Muscle layer of colon (tissue), 2 donors: ENCODE measurements around the gene STK17A.
"Not testable (repeated sequence)": the region's sequence is repeated elsewhere in the genome, so short reads cannot be mapped to it uniquely, and the experiment has no call there.

Source experiments
- H3K27ac ChIP-seq: one replicate; pipeline ENCODE4 v1.7.0; 2013; ENCODE audit warnings: low read depth, mild to moderate bottlenecking, low read length, moderate library complexity
- H3K27me3 ChIP-seq, 2 donors: one replicate each; pipeline ENCODE4 v1.7.0; 2013; ENCODE audit warnings: low read length in 2 of 2, mild to moderate bottlenecking in 2 of 2; ENCODE audit not compliant: insufficient read depth in 2 of 2, control insufficient read depth in 1 of 2
- H3K36me3 ChIP-seq: one replicate; pipeline ENCODE4 v1.7.0; 2013; ENCODE audit warnings: mild to moderate bottlenecking, low read length; ENCODE audit not compliant: insufficient read depth
- H3K4me1 ChIP-seq: one replicate; pipeline ENCODE4 v1.7.0; 2013; ENCODE audit warnings: mild to moderate bottlenecking, low read length; ENCODE audit not compliant: insufficient read depth
- H3K4me3 ChIP-seq, 2 donors: one replicate each; pipeline ENCODE4 v1.7.0; 2013; ENCODE audit warnings: low read length in 2 of 2, low read depth in 1 of 2, mild to moderate bottlenecking in 1 of 2, moderate library complexity in 1 of 2
- H3K9ac ChIP-seq: one replicate; pipeline ENCODE4 v1.7.0; 2013; ENCODE audit warnings: low read length
- H3K9me3 ChIP-seq: one replicate; pipeline ENCODE4 v1.7.0; 2013; ENCODE audit warnings: mild to moderate bottlenecking, low read length
- donor health status: abdominal sarcoma.
- donor health status: Adenocarcinoma of cecum.

STK17A gene

DNA sequence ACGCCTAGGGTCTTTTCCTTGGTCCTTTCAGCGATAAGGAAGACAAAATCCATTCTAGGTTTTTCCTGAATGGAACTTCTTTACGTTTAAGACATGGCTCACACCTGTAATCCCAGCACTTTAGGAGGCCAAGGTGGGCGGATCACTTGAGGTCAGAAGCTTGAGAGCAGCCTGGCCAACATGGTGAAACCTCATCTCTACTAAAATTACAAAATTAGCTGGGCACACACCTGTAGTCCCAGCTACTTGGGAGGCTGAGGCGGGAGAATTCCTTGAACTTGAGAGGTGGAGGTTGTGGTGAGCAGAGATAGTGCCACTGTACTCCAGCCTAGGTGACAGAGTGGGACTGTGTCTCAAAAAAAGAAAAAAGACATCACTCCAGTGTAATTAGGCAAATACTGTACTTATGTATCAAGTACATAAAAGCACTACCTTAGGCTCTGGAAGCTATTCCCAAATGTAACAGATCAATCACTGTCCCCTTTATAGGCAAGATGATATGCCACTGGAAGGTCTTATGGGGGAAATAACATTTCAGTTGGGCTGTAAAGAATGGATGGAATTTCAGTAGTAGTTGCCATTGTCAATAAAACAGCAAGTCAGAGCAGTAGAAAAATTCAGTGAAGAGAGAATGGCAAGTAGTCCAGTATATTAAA is 5.7 kb downstream of the STK17A start:
- no peak overlapping the region for H3K27ac ChIP-seq
- H3K9ac ChIP-seq: no peak overlapping the region
- H3K9me3 ChIP-seq: no peaks in the 10 kb centered on the region
- no peaks in the 10 kb centered on the region for H3K27me3 ChIP-seq
- peaks cover 24% of the 10 kb centered on the region for H3K4me1 ChIP-seq
- H3K36me3 ChIP-seq: no peaks in the 10 kb centered on the region
- H3K4me3 ChIP-seq: no peak overlapping the region

DNA sequence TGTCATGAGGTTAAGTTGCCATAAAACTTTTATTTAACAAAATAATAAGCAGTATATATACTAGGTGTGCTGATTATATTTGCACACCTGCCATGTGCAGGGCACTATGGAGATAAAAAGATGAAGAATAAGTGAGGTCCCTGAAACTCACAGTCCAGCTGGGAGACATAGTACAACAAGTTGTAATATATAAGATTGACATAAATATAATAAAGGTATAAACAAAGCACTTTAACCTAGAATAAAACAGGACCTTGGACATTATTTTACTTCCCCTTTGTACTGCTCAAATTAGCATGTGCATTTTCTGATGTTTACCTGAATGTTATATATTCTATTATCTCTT is 6.2 kb downstream of the STK17A start:
- no peaks in the 10 kb centered on the region for H3K9me3 ChIP-seq
- no peak overlapping the region for H3K27ac ChIP-seq
- no peaks in the 10 kb centered on the region for H3K36me3 ChIP-seq
- H3K4me1 ChIP-seq: peaks cover 22% of the 10 kb centered on the region
- no peaks in the 10 kb centered on the region for H3K27me3 ChIP-seq
- no peak overlapping the region for H3K9ac ChIP-seq
- no peak overlapping the region for H3K4me3 ChIP-seq

DNA sequence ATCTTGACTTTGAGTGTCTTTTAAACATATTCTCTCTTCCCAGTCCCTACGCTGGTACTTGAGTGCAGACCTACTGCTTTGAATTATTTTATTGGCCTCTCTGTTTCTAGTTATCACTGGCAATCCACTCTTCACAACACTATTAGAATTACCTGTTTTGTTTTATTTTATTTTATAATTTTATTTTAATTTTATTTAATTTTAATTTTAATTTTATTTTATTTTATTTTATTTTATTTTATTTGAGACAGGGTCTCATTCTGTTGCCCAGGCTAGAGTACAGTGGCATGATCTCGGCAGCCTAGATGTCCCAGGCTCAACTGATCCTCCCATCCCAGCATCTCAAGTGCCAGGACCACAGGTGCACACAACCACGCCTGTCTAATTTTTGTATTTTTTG is 6.8 kb downstream of the STK17A start:
- Histone ChIP-seq H3K9me3 (no peaks in the 10 kb centered on the region), H3K9ac (no peak overlapping the region), H3K27me3 (no peaks in the 10 kb centered on the region), H3K36me3 (no peaks in the 10 kb centered on the region), H3K4me3 (no peak overlapping the region), H3K4me1 (peaks cover 15% of the 10 kb centered on the region), H3K27ac (no peak overlapping the region)

DNA sequence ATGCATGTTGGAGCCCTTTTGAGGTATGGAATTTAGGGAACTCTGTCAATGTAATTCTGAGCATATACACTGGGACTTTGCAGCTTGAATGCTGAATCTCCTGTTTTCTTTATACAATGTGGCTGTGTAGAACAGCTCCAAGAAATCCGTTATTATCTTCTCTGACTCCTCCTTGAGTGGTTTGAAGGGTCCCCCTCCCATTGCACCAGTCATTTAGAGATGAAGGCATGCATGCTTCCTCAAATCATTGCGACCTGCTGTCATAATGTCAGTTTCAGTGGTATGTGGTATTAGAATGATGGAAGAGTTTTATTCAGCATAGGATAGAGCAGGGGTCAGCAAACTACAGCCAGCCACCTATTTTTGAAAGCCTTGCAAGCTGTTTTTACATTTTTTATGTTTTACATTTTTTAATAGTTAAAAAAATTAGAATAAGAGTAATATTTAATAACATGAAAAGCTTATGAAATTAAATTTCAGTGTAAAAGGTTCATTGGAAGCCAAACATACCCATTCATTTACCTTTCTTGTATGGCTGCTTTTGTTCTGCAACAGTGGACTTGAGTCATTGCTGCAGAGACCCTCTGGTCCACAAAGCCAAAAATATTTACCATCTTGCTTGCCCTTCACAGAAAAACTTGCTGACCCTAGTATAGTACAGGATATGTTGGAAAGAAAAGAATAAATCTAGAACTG is 8.1 kb downstream of the STK17A start:
- no peak overlapping the region for H3K9ac ChIP-seq
- H3K4me1 ChIP-seq: peaks cover 8% of the 10 kb centered on the region
- H3K9me3 ChIP-seq: no peaks in the 10 kb centered on the region
- H3K36me3 ChIP-seq: no peaks in the 10 kb centered on the region
- no peaks in the 10 kb centered on the region for H3K27me3 ChIP-seq
- no peak overlapping the region for H3K4me3 ChIP-seq
- H3K27ac ChIP-seq: no peak overlapping the region

DNA sequence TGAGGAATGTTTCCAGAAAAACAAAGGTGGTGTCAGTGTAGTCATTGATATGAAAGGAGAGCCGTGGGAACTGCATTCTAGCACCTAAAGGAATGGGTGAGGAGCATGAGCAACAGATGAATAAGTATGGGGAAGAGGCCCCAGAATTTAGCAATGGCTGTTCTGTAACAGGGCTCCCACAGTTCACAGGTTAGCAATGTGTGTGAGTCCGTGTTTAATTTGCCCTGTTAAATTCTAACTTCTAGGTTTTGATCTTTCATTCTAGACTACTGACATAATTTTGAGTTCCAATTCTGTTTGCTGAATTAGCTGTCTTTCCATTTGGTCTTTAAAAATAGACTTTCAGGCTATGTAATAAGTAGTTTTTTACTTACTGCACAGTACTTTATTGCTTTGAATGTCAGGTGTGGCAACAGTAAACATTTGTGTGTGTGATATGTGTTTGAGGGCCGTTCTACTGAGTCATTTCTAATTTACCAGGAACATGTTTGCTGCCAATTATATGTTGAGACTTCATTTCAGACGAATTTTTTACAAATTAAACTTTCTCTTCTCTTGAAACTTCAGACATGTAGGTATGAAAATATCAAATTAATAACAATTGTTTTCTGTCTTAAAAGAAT is 8.8 kb downstream of the STK17A start:
- Histone ChIP-seq H3K27me3 (no peaks in the 10 kb centered on the region), H3K36me3 (no peaks in the 10 kb centered on the region), H3K4me1 (peaks cover 8% of the 10 kb centered on the region), H3K9ac (no peak overlapping the region), H3K9me3 (no peaks in the 10 kb centered on the region), H3K4me3 (no peak overlapping the region), H3K27ac (no peak overlapping the region)

DNA sequence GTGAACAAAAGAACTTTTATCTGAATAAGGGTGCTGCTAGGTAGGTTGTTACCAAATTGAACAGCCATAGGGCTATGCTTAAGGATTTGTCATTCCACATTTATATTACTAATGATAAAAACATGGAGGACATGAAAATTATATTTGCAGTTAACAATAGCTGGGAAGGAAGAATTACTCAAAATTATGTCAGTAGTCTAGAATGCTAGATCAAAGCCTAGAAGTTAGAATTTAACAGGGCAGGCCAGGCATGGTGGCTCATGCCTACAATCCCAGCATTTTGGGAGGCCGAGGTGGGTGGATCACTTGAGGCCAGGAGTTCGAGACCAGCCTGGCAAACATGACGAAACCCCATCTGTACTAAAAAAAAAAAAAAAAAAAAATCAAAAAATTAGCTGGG is 9.4 kb downstream of the STK17A start:
- Histone ChIP-seq H3K4me1 (peaks cover 8% of the 10 kb centered on the region), H3K9me3 (no peaks in the 10 kb centered on the region), H3K9ac (no peak overlapping the region), H3K4me3 (no peak overlapping the region), H3K27ac (no peak overlapping the region), H3K27me3 (no peaks in the 10 kb centered on the region), H3K36me3 (no peaks in the 10 kb centered on the region)

DNA sequence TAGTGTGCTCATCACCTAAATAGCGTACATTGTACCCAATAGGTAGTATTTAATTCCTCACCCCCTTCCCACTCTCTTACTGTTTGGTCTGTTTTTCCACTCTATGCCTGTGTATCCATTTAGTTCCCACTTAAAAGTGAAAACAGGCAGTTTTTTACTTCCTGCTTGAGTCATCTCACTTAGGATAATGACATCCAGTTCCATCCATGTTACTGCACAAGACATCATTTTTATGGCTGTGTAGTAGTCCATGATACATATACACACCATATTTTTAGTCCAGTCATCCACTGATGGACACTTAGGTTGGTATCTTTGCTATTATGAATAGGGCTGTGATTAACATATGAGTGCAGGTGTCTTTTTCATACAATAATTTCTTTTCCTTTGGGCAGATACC is 10.1 kb downstream of the STK17A start:
- no peak overlapping the region for H3K27ac ChIP-seq
- H3K4me3 ChIP-seq: no peak overlapping the region
- H3K36me3 ChIP-seq: no peaks in the 10 kb centered on the region
- H3K4me1 ChIP-seq: peaks cover 8% of the 10 kb centered on the region
- no peaks in the 10 kb centered on the region for H3K9me3 ChIP-seq
- no peak overlapping the region for H3K9ac ChIP-seq
- H3K27me3 ChIP-seq: no peaks in the 10 kb centered on the region

DNA sequence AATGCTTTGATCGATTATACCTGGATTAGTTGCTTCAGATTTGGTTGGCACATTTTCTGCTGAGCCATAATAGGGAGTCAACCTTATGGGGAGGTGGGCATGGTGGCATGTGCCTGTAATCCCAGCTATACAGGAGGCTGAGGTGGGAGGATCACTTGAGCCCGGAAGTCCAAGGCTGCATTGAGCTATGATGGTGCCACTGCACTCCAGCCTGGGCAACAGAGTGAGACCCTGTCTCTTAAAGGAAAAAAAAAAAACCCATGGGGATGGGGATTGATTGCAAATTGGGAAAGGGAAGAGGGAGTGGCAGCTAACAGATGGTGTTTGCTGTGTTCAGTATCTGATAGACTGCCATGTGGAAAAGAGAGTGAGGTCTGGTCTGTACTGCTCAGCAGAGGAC is 11.1 kb downstream of the STK17A start:
- Histone ChIP-seq H3K36me3 (peaks cover 6% of the 10 kb centered on the region), H3K27me3 (no peaks in the 10 kb centered on the region), H3K27ac (no peak overlapping the region), H3K9me3 (no peaks in the 10 kb centered on the region), H3K4me3 (no peak overlapping the region), H3K9ac (no peak overlapping the region), H3K4me1 (peaks cover 8% of the 10 kb centered on the region)

DNA sequence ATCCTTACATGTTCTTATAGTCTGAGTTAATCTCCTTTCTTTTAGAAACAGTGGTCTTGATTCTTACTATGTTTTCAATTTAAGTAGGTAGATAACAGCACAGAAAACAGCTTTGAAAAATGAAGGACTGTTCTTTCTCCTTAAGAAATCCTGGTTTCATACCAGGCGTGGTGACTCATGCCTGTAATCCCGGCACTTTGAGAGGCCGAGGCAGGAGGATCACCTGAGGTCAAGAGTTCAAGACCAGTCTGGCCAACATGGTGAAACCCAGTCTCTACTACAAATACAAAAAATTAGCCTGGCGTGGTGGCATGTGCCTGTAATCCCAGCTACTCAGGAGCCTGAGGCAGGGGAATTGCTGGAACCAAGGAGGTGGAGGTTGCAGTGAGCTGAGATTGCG is 13.5 kb downstream of the STK17A start:
- not testable (repeated sequence) for H3K4me1 ChIP-seq, H3K27ac ChIP-seq, H3K27me3 ChIP-seq, H3K4me3 ChIP-seq, H3K9me3 ChIP-seq, H3K9ac ChIP-seq
- H3K36me3 ChIP-seq: peaks cover 16% of the 10 kb centered on the region

DNA sequence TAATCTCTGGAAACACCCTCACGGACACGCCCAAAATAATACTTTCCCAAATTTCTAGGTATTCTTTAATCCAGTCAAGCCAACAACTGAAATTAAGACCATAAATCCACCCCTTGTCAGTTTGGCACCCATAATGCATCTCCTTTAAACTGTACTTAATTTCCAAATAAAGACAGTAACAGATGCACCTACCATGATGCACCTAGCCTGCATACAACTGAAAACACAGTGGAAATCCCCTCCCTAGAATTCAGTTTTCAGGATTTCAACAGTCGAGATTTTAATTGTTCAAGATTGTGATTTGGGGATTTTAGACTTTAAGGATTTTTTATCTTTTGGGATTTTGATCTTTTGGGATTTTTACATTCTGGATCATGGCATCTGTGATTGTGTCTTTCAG is 17.1 kb downstream of the STK17A start:
- peaks cover 16% of the 10 kb centered on the region for H3K36me3 ChIP-seq

DNA sequence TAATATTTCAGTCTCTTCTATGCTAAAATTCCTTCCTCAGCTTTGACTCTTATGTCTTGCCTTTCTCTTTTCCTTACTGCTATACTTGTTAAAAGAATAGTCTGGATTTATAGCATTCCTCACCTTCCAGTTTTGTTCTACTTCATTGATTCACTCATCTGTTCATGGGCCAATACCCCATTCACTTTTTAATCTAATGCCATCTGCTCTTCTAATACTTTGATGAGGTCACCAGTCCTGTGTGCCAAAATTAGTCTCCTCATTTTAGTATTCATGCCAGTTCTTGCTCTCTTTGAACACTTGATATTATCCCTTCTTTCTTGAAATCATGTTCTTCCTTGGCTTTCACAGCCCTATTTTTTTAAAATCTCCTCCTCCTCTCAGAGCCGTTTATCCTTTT is 19.3 kb downstream of the STK17A start:
- Histone ChIP-seq H3K27me3 (no peaks in the 10 kb centered on the region), H3K4me1 (no peaks in the 10 kb centered on the region), H3K4me3 (no peak overlapping the region), H3K27ac (no peak overlapping the region), H3K9me3 (no peaks in the 10 kb centered on the region), H3K9ac (no peak overlapping the region), H3K36me3 (peaks cover 16% of the 10 kb centered on the region)

More for the DNA sequence above, 17.1 kb downstream of the STK17A start:
- Histone ChIP-seq H3K9ac (no peak overlapping the region), H3K4me3 (no peak overlapping the region), H3K27me3 (no peaks in the 10 kb centered on the region), H3K27ac (no peak overlapping the region), H3K4me1 (peaks cover 3% of the 10 kb centered on the region), H3K9me3 (no peaks in the 10 kb centered on the region)

DNA sequence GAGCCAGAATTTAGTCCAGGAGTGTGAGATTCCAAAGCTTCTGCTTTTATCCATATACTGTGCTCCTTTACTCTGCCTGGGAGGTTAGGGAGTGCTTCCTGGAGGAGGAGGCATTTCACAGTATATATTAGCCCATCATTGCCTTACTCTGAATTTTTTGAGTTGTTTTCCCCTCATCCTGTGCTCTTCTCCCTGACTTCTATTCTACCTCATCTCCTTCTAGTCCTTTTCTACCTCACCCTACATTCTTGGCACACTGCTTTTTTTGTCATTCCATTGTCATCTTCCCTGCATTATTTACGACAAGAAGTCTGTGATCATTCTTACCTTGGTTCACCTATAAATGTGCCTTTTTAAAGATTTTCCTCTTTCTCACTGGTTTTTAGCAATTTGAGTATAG is 21.3 kb downstream of the STK17A start:
- no peaks in the 10 kb centered on the region for H3K4me1 ChIP-seq
- H3K27me3 ChIP-seq: no peaks in the 10 kb centered on the region
- H3K27ac ChIP-seq: no peak overlapping the region
- H3K9me3 ChIP-seq: no peaks in the 10 kb centered on the region
- H3K9ac ChIP-seq: no peak overlapping the region
- no peak overlapping the region for H3K4me3 ChIP-seq
- peaks cover 7% of the 10 kb centered on the region for H3K36me3 ChIP-seq
